Nephron progenitor cell (in vitro differentiated cells): ENCODE measurements around the gene FBXL14.

Source experiments
- DNase-seq: peaks from one replicate; pipeline ENCODE4 v3.0.0; 2021
- H3K27ac Mint-ChIP-seq: 2 replicates; pipeline ENCODE4 v1.8.0; 2021; ENCODE audit warnings: mild to moderate bottlenecking, moderate library complexity, mixed read lengths
- H3K27me3 Mint-ChIP-seq: 2 replicates; pipeline ENCODE4 v1.8.0; 2021; ENCODE audit warnings: mild to moderate bottlenecking, low read depth, mixed read lengths; ENCODE audit not compliant: poor library complexity
- H3K36me3 Mint-ChIP-seq: 2 replicates; pipeline ENCODE4 v1.8.0; 2021; ENCODE audit warnings: low read depth, mixed read lengths
- H3K4me1 Mint-ChIP-seq: 2 replicates; pipeline ENCODE4 v1.8.0; 2021; ENCODE audit warnings: mixed read lengths
- H3K4me3 Mint-ChIP-seq: 2 replicates; pipeline ENCODE4 v1.8.0; 2021; ENCODE audit warnings: mild to moderate bottlenecking, moderate library complexity, mixed read lengths
- H3K9me3 Mint-ChIP-seq: 2 replicates; pipeline ENCODE4 v1.8.0; 2021; ENCODE audit warnings: mild to moderate bottlenecking, moderate library complexity, mixed read lengths
- CTCF ChIP-seq: fragments of 200-600 bp; sonication (generic); IDR thresholded peaks from 2 replicates; pipeline ENCODE4 v1.5.0; 2021; ENCODE audit warnings: antibody characterized with exemption

Gene FBXL14

GRCh38 chr12:1551496-1551895, 42.9 kb downstream of the FBXL14 start:
- peaks cover 39% of the 10 kb centered on the region for H3K36me3 Mint-ChIP-seq
- peaks cover 41% of the 10 kb centered on the region for H3K4me1 Mint-ChIP-seq
- H3K27me3 Mint-ChIP-seq = peaks cover 19% of the 10 kb centered on the region
- H3K4me3 Mint-ChIP-seq = no peak overlapping the region
- no peak for DNase-seq
- TF ChIP-seq CTCF = no peak
- no peak overlapping the region for H3K27ac Mint-ChIP-seq
- peaks cover 32% of the 10 kb centered on the region for H3K9me3 Mint-ChIP-seq

GRCh38 chr12:1546931-1547640, 47.3 kb downstream of the FBXL14 start:
- H3K4me3 Mint-ChIP-seq = no peak overlapping the region
- peaks cover 28% of the 10 kb centered on the region for H3K4me1 Mint-ChIP-seq
- peaks cover 55% of the 10 kb centered on the region for H3K36me3 Mint-ChIP-seq
- peaks cover 25% of the 10 kb centered on the region for H3K27me3 Mint-ChIP-seq
- peaks cover 41% of the 10 kb centered on the region for H3K9me3 Mint-ChIP-seq
- TF ChIP-seq CTCF = no peak
- DNase-seq = no peak
- H3K27ac Mint-ChIP-seq = no peak overlapping the region

GRCh38 chr12:1544996-1545700, 49.2 kb downstream of the FBXL14 start:
- Mint-ChIP-seq H3K4me1 (peaks cover 32% of the 10 kb centered on the region), H3K36me3 (peaks cover 51% of the 10 kb centered on the region), H3K27me3 (peaks cover 20% of the 10 kb centered on the region), H3K4me3 (no peak overlapping the region), H3K27ac (no peak overlapping the region), H3K9me3 (peaks cover 31% of the 10 kb centered on the region)
- TF ChIP-seq CTCF = no peak
- no peak for DNase-seq

- Mint-ChIP-seq H3K4me1 (peaks cover 49% of the 10 kb centered on the region), H3K4me3 (no peak overlapping the region), H3K9me3 (peaks cover 18% of the 10 kb centered on the region), H3K27ac (no peak overlapping the region), H3K27me3 (peaks cover 36% of the 10 kb centered on the region), H3K36me3 (peaks cover 40% of the 10 kb centered on the region)
- no peak for DNase-seq
- no peak for TF ChIP-seq CTCF
Observed at GRCh38 chr12:1542599-1542998, 51.8 kb downstream of the FBXL14 start.

GRCh38 chr12:1540690-1541089, 53.7 kb downstream of the FBXL14 start:
- no peak for DNase-seq
- peaks cover 43% of the 10 kb centered on the region for H3K27me3 Mint-ChIP-seq
- peaks cover 45% of the 10 kb centered on the region for H3K36me3 Mint-ChIP-seq
- no peak for TF ChIP-seq CTCF
- peaks cover 13% of the 10 kb centered on the region for H3K9me3 Mint-ChIP-seq
- no peak overlapping the region for H3K4me3 Mint-ChIP-seq
- no peak overlapping the region for H3K27ac Mint-ChIP-seq
- H3K4me1 Mint-ChIP-seq = peaks cover 34% of the 10 kb centered on the region
